ENCODE results near the gene CHIC2.
"Not testable (repeated sequence)": the region's sequence is repeated elsewhere in the genome, so short reads cannot be mapped to it uniquely, and the experiment has no call there.

Gene CHIC2

GRCh38 chr4:54064317-54065111 lies at the start of gene CHIC2:
TSS of gene CHIC2 (minus strand) at chr4:54064605. CDS start at chr4:54064300, 305 bp downstream.
- peak; percentile 95 for DNase-seq

- DNase-seq: not testable (repeated sequence)
Measured at GRCh38 chr4:54113206-54113605, 48.8 kb upstream of the CHIC2 start.

GRCh38 chr4:54110019-54110416 lies 45.6 kb upstream of the CHIC2 start:
- DNase-seq: no peak

GRCh38 chr4:54109241-54110018 lies 45.0 kb upstream of the CHIC2 start:
- DNase-seq: no peak

- DNase-seq: no peak
Measured at GRCh38 chr4:54107951-54108748, 43.7 kb upstream of the CHIC2 start.

GRCh38 chr4:54104907-54105306 lies 40.5 kb upstream of the CHIC2 start:
- DNase-seq: no peak

GRCh38 chr4:54103190-54103574 lies 38.8 kb upstream of the CHIC2 start:
- no peak for DNase-seq

- no peak for DNase-seq
Measured at GRCh38 chr4:54102531-54103106, 38.2 kb upstream of the CHIC2 start.

GRCh38 chr4:54101190-54102041 lies 37.0 kb upstream of the CHIC2 start:
- DNase-seq: no peak

- no peak for DNase-seq
Measured at GRCh38 chr4:54100595-54101189, 36.3 kb upstream of the CHIC2 start.

GRCh38 chr4:54099748-54100574 lies 35.6 kb upstream of the CHIC2 start, which contains the start of gene GSX2:
TSS of gene GSX2 (plus strand) at chr4:54100163. CDS start at chr4:54100345, 182 bp downstream.
- DNase-seq: no peak

GRCh38 chr4:54099287-54099747 lies 34.9 kb upstream of the CHIC2 start:
- DNase-seq: no peak

GRCh38 chr4:54098375-54098774 lies 34.0 kb upstream of the CHIC2 start:
- DNase-seq: no peak

- no peak for DNase-seq
Measured at GRCh38 chr4:54097152-54097551, 32.7 kb upstream of the CHIC2 start.

GRCh38 chr4:54096295-54096962 lies 32.0 kb upstream of the CHIC2 start:
- no peak for DNase-seq

- DNase-seq: no peak
Measured at GRCh38 chr4:54095110-54095825, 30.9 kb upstream of the CHIC2 start.

GRCh38 chr4:54094451-54094850 lies 30.0 kb upstream of the CHIC2 start:
- DNase-seq: no peak

- no peak for DNase-seq
Measured at GRCh38 chr4:54093324-54094240, 29.2 kb upstream of the CHIC2 start.
